ENCODE measurements around the gene DYRK3. TPM values are rescaled to one million over a fixed set of nuclear protein-coding genes. Genes with fewer than 3 reads are reported as not detected.

The DYRK3 gene
- total and polyA plus RNA-seq, 2 of the 13 experiments (the other 11 are each of a cell fraction or from before 2014, with no cell fraction given): 0.48 to 2.8 TPM

DNA sequence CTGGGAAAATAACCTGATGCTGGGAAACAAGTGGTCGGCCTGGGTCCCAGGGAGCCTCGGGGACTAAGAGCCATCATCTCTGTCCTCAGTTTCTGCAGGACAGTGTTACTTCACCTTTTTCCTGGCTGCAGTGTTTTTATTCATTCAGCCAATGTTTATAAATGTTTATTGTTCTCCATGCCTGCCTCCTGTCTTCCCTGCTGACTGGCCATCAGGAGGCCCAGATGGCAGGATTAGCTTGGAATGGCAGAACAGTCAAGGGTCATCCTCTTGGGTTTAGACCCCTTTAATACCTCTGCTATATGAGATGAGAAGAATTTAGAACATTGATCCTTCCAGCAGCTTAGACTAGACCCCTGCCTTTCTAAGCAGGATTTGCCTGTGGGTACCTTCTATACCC, 62.7 kb downstream of the DYRK3 start:
- Histone ChIP-seq H4K20me1 (ENCODE audit: insufficient read depth, low read length) (peaks cover 18% of the 10 kb centered on the region), H3K9me3 (ENCODE audit: low read length) (no peaks in the 10 kb centered on the region), H3K79me2 (ENCODE audit: insufficient read depth, low read length) (peaks cover 69% of the 10 kb centered on the region), H2AFZ (ENCODE audit: low read length) (no peak overlapping the region), H3K27ac (ENCODE audit: extremely low read length, insufficient read depth, low read length) (no peak overlapping the region), H3K4me3 (replicated peaks in 1 of 3; ENCODE audit: insufficient read depth in 1 of 3, low read depth in 2 of 3, low read length in 3 of 3) (no peak overlapping the region), H3K9ac (ENCODE audit: insufficient read depth, low read depth, low read length) (no peak overlapping the region), H3K36me3 (replicated peaks in 1 of 2; ENCODE audit: control insufficient read depth in 1 of 2, insufficient read depth in 2 of 2, low read length in 2 of 2) (peaks cover 3 to 16% of the 10 kb centered on the region in 2 experiments; a peak in 4 of 5 replicates), H3K4me1 (ENCODE audit: insufficient read depth, low read length) (peaks cover 68% of the 10 kb centered on the region), H3K27me3 (ENCODE audit: control insufficient read depth in 1 of 2, insufficient read depth in 2 of 2, low read length in 2 of 2) (no peaks in the 10 kb centered on the region), H3K4me2 (ENCODE audit: low read depth, low read length) (no peak overlapping the region)
- no TSS peak for BruUV-seq (replicated peaks)
- FAIRE-seq (no peak), DNase-seq (ENCODE audit: low spot score) (no peak), ATAC-seq (no peak)
- ChIA-PET POLR2A (no interaction called here), CTCF (ENCODE audit: low intra/inter-chr PET ratio, low total read pairs) (no interaction called here)
- in situ Hi-C loops (cut with HindIII; ENCODE audit: extremely low pct_ligation_motif_present, low pct_unique_long_range_greater_than_20kb): no loop called here
- 97% methylated on average over 2 of the region's 2 CpGs for WGBS (ENCODE audit: low lambda C conversion rate)
- TF ChIP-seq KDM5B (CRISPR knock-in tag; IDR thresholded peaks at IDR 0.05; ENCODE audit: borderline replicate concordance) (no peak), CBX5 (CRISPR knock-in tag; IDR thresholded peaks at IDR 0.05; ENCODE audit: borderline replicate concordance) (no peak), ZNF550 (CRISPR knock-in tag; IDR thresholded peaks at IDR 0.05; ENCODE audit: borderline replicate concordance) (no peak), POLR2AphosphoS2 (IDR thresholded peaks at IDR 0.05; ENCODE audit: low read depth, low read length) (no peak), MEF2D (CRISPR knock-in tag; IDR thresholded peaks at IDR 0.05) (no peak), NR2C2 (CRISPR knock-in tag; IDR thresholded peaks at IDR 0.05; ENCODE audit: borderline replicate concordance) (no peak), NCOA1 (CRISPR knock-in tag; IDR thresholded peaks at IDR 0.05) (no peak), MLLT10 (CRISPR knock-in tag; IDR thresholded peaks at IDR 0.05) (no peak), SP4 (CRISPR knock-in tag; IDR thresholded peaks at IDR 0.05) (no peak), MXI1 (IDR thresholded peaks at IDR 0.05; ENCODE audit: borderline replicate concordance, low read depth, low read length) (no peak), CREBL2 (CRISPR knock-in tag; IDR thresholded peaks at IDR 0.05; ENCODE audit: borderline replicate concordance) (no peak), ZBTB20 (CRISPR knock-in tag; IDR thresholded peaks at IDR 0.05; ENCODE audit: borderline replicate concordance, low read depth) (no peak), ZSCAN29 (CRISPR knock-in tag; conservative IDR thresholded peaks at IDR 0.05) (no peak), ZNF614 (CRISPR knock-in tag; IDR thresholded peaks at IDR 0.05; ENCODE audit: borderline replicate concordance) (no peak), FOXJ3 (CRISPR knock-in tag; IDR thresholded peaks at IDR 0.05; ENCODE audit: borderline replicate concordance) (no peak), THYN1 (CRISPR knock-in tag; IDR thresholded peaks at IDR 0.05; ENCODE audit: borderline replicate concordance, low read depth) (no peak), SRF (IDR thresholded peaks at IDR 0.05; ENCODE audit: low read depth, low read length) (no peak)
- TF ChIP-seq, protein P1, sequence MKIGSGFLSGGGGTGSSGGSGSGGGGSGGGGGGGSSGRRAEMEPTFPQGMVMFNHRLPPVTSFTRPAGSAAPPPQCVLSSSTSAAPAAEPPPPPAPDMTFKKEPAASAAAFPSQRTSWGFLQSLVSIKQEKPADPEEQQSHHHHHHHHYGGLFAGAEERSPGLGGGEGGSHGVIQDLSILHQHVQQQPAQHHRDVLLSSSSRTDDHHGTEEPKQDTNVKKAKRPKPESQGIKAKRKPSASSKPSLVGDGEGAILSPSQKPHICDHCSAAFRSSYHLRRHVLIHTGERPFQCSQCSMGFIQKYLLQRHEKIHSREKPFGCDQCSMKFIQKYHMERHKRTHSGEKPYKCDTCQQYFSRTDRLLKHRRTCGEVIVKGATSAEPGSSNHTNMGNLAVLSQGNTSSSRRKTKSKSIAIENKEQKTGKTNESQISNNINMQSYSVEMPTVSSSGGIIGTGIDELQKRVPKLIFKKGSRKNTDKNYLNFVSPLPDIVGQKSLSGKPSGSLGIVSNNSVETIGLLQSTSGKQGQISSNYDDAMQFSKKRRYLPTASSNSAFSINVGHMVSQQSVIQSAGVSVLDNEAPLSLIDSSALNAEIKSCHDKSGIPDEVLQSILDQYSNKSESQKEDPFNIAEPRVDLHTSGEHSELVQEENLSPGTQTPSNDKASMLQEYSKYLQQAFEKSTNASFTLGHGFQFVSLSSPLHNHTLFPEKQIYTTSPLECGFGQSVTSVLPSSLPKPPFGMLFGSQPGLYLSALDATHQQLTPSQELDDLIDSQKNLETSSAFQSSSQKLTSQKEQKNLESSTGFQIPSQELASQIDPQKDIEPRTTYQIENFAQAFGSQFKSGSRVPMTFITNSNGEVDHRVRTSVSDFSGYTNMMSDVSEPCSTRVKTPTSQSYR (CRISPR knock-in tag; IDR thresholded peaks at IDR 0.05; ENCODE audit: borderline replicate concordance): no peak
- TF ChIP-seq, protein P2, sequence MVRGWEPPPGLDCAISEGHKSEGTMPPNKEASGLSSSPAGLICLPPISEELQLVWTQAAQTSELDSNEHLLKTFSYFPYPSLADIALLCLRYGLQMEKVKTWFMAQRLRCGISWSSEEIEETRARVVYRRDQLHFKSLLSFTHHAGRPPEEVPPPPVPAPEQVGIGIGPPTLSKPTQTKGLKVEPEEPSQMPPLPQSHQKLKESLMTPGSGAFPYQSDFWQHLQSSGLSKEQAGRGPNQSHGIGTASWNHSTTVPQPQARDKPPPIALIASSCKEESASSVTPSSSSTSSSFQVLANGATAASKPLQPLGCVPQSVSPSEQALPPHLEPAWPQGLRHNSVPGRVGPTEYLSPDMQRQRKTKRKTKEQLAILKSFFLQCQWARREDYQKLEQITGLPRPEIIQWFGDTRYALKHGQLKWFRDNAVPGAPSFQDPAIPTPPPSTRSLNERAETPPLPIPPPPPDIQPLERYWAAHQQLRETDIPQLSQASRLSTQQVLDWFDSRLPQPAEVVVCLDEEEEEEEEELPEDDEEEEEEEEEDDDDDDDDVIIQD (CRISPR knock-in tag; IDR thresholded peaks at IDR 0.05; ENCODE audit: low read depth): no peak
- TF ChIP-seq, protein P3, sequence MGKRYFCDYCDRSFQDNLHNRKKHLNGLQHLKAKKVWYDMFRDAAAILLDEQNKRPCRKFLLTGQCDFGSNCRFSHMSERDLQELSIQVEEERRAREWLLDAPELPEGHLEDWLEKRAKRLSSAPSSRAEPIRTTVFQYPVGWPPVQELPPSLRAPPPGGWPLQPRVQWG (CRISPR knock-in tag; IDR thresholded peaks at IDR 0.05; ENCODE audit: borderline replicate concordance, low read depth): no peak
- intact Hi-C loops (cut with micrococcal nuclease; ENCODE audit: unreplicated experiment): no loop called here
